ENCODE data around the gene TAS2R43. TPM values are rescaled to one million over a fixed set of nuclear protein-coding genes. Genes with fewer than 3 reads are reported as not detected.
"Not testable (repeated sequence)": the region's sequence is repeated elsewhere in the genome, so short reads cannot be mapped to it uniquely, and the experiment has no call there.

Gene TAS2R43
- total RNA-seq, 1 donor from 2014 or later = 0.35 TPM

- DNase-seq (ENCODE audit: low spot score) = no peak
Observed at GRCh38 chr12:11059784-11060183, 32.3 kb downstream of the TAS2R43 start.

GRCh38 chr12:11059041-11059440 is 33.1 kb downstream of the TAS2R43 start:
- DNase-seq (ENCODE audit: low spot score) = no peak

- no peak for DNase-seq (ENCODE audit: low spot score)
Observed at GRCh38 chr12:11055306-11055705, 36.8 kb downstream of the TAS2R43 start.

GRCh38 chr12:11049806-11050531 is 42.1 kb downstream of the TAS2R43 start:
- not testable (repeated sequence) for DNase-seq (ENCODE audit: low spot score)

- not testable (repeated sequence) for DNase-seq (ENCODE audit: low spot score)
Observed at GRCh38 chr12:11041366-11041765, 50.7 kb downstream of the TAS2R43 start.

Other genes starting within 250 kb of the TAS2R43 start
- gene PRR4, start 242.8 kb downstream of the TAS2R43 start, total RNA-seq = 2.6 TPM
- 13.8 TPM for gene PRH1, start 208.1 kb downstream of the TAS2R43 start, total RNA-seq
- 0.78 TPM for gene TAS2R13, start 182.8 kb downstream of the TAS2R43 start, total RNA-seq
- not detected for gene PRH2, start 163.1 kb downstream of the TAS2R43 start, total RNA-seq
- 1.4 TPM for gene TAS2R14, start 153.1 kb downstream of the TAS2R43 start, total RNA-seq
- gene TAS2R50, start 105.4 kb downstream of the TAS2R43 start, total RNA-seq = 1.3 TPM
- 0.89 TPM for gene TAS2R20, start 94.0 kb downstream of the TAS2R43 start, total RNA-seq
- 1.9 TPM for gene TAS2R19, start 69.7 kb downstream of the TAS2R43 start, total RNA-seq
- gene TAS2R31, start 60.9 kb downstream of the TAS2R43 start, total RNA-seq = 3.1 TPM
- gene TAS2R46, start 30.0 kb downstream of the TAS2R43 start, total RNA-seq = 0.46 TPM
- gene TAS2R30, start 42.3 kb upstream of the TAS2R43 start, total RNA-seq = 1.7 TPM
- gene SMIM10L1, start 78.9 kb upstream of the TAS2R43 start, total RNA-seq = 11.9 TPM
- not detected for gene TAS2R42, start 94.6 kb upstream of the TAS2R43 start, total RNA-seq
- not detected for gene PRB3, start 177.4 kb upstream of the TAS2R43 start, total RNA-seq
- gene PRB4, start 218.1 kb upstream of the TAS2R43 start, total RNA-seq = not detected